GM12878 (cell line): ENCODE data around the gene ARHGEF6. TPM values are rescaled to one million over a fixed set of nuclear protein-coding genes. Genes with fewer than 3 reads are reported as not detected.
"Not testable (repeated sequence)": the region's sequence is repeated elsewhere in the genome, so short reads cannot be mapped to it uniquely, and the experiment has no call there.

Experiments
- ATAC-seq: fragments of 200-7000 bp; cut with Tn5 transposase; 3 replicates; pipeline ENCODE4 v1.9.1; 2020; ENCODE audit warnings: mild to moderate bottlenecking, moderate library complexity
- BruUV-seq: library from RNA; stranded (reverse); fragments of 400-500 nt; replicated peaks from 2 replicates; lab custom pipeline; 2021; lab: Mats Ljungman, UMichigan
- CTCF ChIA-PET: fragments of 300-600 bp; sonication (Branson Sonifier 250); formaldehyde crosslinking; extraction: SDS; loops from one replicate; lab custom pipeline; 2021; ENCODE audit warnings: inconsistent platforms; lab: Yijun Ruan, JAX
- POLR2A ChIA-PET: fragments of 350-600 bp; formaldehyde crosslinking; extraction: SDS; loops from one replicate; lab custom pipeline; 2021; ENCODE audit warnings: inconsistent platforms; lab: Charles Lee
- RAD21 ChIA-PET: fragments of 300-600 bp; sonication (Branson Sonifier 250); formaldehyde crosslinking; loops from one replicate; lab custom pipeline; 2023; ENCODE audit warnings: antibody characterized with exemption; ENCODE audit not compliant: unreplicated experiment; lab: Charles Lee
- SMC1A ChIA-PET: fragments of 300-600 bp; sonication (Branson Sonifier 250); formaldehyde crosslinking; loops from one replicate; lab custom pipeline; 2023; ENCODE audit not compliant: unreplicated experiment, uncharacterized antibody; lab: Charles Lee
- DNase-seq: peaks from one replicate; pipeline ENCODE4 v3.0.0-alpha.2; 2011; ENCODE audit warnings: low read depth, low spot score
- FAIRE-seq: peaks from 3 replicates; lab custom pipeline; 2011; peaks lifted over from hg19 to GRCh38; lab: Jason Lieb, UNC
- H2AFZ ChIP-seq: 2 replicates; pipeline ENCODE4 v1.6.0; 2011; ENCODE audit warnings: low read depth, low read length, control low read depth; ENCODE audit not compliant: control insufficient read depth
- H3K27ac ChIP-seq: 2 replicates; pipeline ENCODE4 v1.5.1; 2011; ENCODE audit warnings: control low read depth; ENCODE audit not compliant: control insufficient read depth, insufficient read depth
- H3K27me3 ChIP-seq, 2 experiments: replicated peaks in 1 of 2; 2 replicates each; pipeline versions ENCODE4 v1.6.0 to v1.6.1; 2011; ENCODE audit warnings: low read length in 1 of 2; ENCODE audit not compliant: control insufficient read depth in 2 of 2, insufficient read depth in 2 of 2
- H3K36me3 ChIP-seq, 2 experiments: 2 replicates each; pipeline ENCODE4 v1.5.1; 2011; ENCODE audit warnings: low read length in 1 of 2; ENCODE audit not compliant: control insufficient read depth in 2 of 2, insufficient read depth in 2 of 2
- H3K4me1 ChIP-seq: 2 replicates; pipeline ENCODE4 v1.6.1; 2011; ENCODE audit warnings: mild to moderate bottlenecking, low read length, moderate library complexity, mixed read lengths; ENCODE audit not compliant: control insufficient read depth, insufficient read depth
- H3K4me2 ChIP-seq: 2 replicates; pipeline ENCODE4 v1.6.0; 2011; ENCODE audit warnings: control low read depth; ENCODE audit not compliant: control insufficient read depth, insufficient read depth
- H3K4me3 ChIP-seq: fragments of 200-600 bp; sonication (generic); 2 replicates; pipeline ENCODE4 v1.5.1; 2016
- H3K79me2 ChIP-seq: 2 replicates; pipeline ENCODE4 v1.6.0; 2011; ENCODE audit warnings: low read length; ENCODE audit not compliant: control insufficient read depth, insufficient read depth
- H3K9ac ChIP-seq: 2 replicates; pipeline ENCODE4 v1.8.0; 2011; ENCODE audit warnings: low read length, control low read depth, mixed read lengths; ENCODE audit not compliant: control insufficient read depth, insufficient read depth
- H3K9me3 ChIP-seq: replicated peaks from 3 replicates; pipeline ENCODE4 v1.5.1; 2011; ENCODE audit warnings: mild to moderate bottlenecking, low read length; ENCODE audit not compliant: control insufficient read depth, insufficient read depth
- H4K20me1 ChIP-seq: 2 replicates; pipeline ENCODE4 v1.6.0; 2011; ENCODE audit not compliant: control insufficient read depth, insufficient read depth
- EP300 ChIP-seq, 2 experiments: fragments of 150-350 bp in 1 of 2; IDR thresholded peaks; 2 replicates each; pipeline ENCODE4 v1.6.1; 2011 to 2012; ENCODE audit warnings: low read depth in 2 of 2, low read length in 2 of 2, borderline replicate concordance in 1 of 2, improper control_type of control experiment in 1 of 2, inconsistent platforms in 1 of 2; ENCODE audit not compliant: control insufficient read depth in 1 of 2
- IKZF2 ChIP-seq, 2 experiments: fragments of 450-650 bp; IDR thresholded peaks; 2 replicates each; pipeline ENCODE4 v1.6.1; 2017; ENCODE audit warnings: mild to moderate bottlenecking in 2 of 2, moderate library complexity in 2 of 2
- PBX3 ChIP-seq: IDR thresholded peaks from 2 replicates; pipeline ENCODE4 v1.6.1; 2011; ENCODE audit warnings: mild to moderate bottlenecking, low read depth, low read length, moderate library complexity; ENCODE audit not compliant: insufficient replicate concordance
- SMC3 ChIP-seq: IDR thresholded peaks from 2 replicates; pipeline ENCODE4 v1.6.1; 2011; ENCODE audit warnings: low read length, improper control_type of control experiment, borderline replicate concordance
- ZNF217 ChIP-seq: fragments of 450-650 bp; IDR thresholded peaks from 2 replicates; pipeline ENCODE4 v1.6.1; 2017; ENCODE audit warnings: antibody characterized with exemption, mild to moderate bottlenecking
- ZNF687 ChIP-seq: fragments of 450-650 bp; IDR thresholded peaks from 2 replicates; pipeline ENCODE4 v1.6.1; 2017; ENCODE audit warnings: mild to moderate bottlenecking, moderate library complexity
- WGBS: methylation state at CpG from one replicate; pipeline ENCODE4 v1.1.6; 2016; ENCODE audit warnings: low lambda C conversion rate; ENCODE audit not compliant: insufficient replicate concordance, insufficient coverage; ENCODE audit errors: missing lambda C conversion rate; 5-methylcytosine and 5-hydroxymethylcytosine counted together
- in situ Hi-C: fragments of 300-500 bp; cut with MboI; formaldehyde crosslinking; loops from 9 replicates; pipeline ENCODE4 v1.14.3; 2018; ENCODE audit warnings: mixed read lengths
- intact Hi-C: fragments of 100-400 bp; cut with micrococcal nuclease; formaldehyde crosslinking; loops from one replicate; pipeline ENCODE4 v1.14.2; 2022; ENCODE audit not compliant: unreplicated experiment
- polyA plus RNA-seq, 11 experiments: library from polyadenylated mRNA; depleted of rRNA in 4 of 11; unstranded in 6 of 11; stranded (reverse) in 5 of 11; fragments of >200 nt; fragmentation: Nextera tagmentation in 4 of 11; fragmentation: Illumina TruSeq in 1 of 11; extraction: Ambion mirVana in 4 of 11; extraction: Trizol in 1 of 11; gene quantifications; 1 replicate in 1 of 11; 2 replicates in 10 of 11; pipeline versions ENCODE4 v1.2.1 to v1.2.3, GENCODE V29; 2011 to 2016; ENCODE audit warnings: inconsistent platforms in 2 of 11, missing spikeins in 2 of 11, low read depth in 1 of 11
- total RNA-seq, 4 experiments: library from RNA; depleted of rRNA in 3 of 4; stranded (reverse); fragments of >200 nt in 3 of 4; fragmentation: Illumina TruSeq in 1 of 4; extraction: Trizol in 1 of 4; gene quantifications; 2 replicates each; pipeline versions ENCODE4 v1.2.1 to v1.2.3, GENCODE V29; 2013 to 2021

ARHGEF6 gene
- total and polyA plus RNA-seq, 10 of the 15 experiments (the other 5 are each of a cell fraction or from before 2014, with no cell fraction given) = 5.4 to 29.7 (median 18.0) TPM

- H3K4me1 ChIP-seq, H3K9me3 ChIP-seq, SMC1A ChIA-PET, CTCF ChIA-PET, FAIRE-seq, H4K20me1 ChIP-seq, H3K27ac ChIP-seq, BruUV-seq, H3K79me2 ChIP-seq, DNase-seq, in situ Hi-C loops, H3K4me2 ChIP-seq, H3K27me3 ChIP-seq, RAD21 ChIA-PET, intact Hi-C loops, ATAC-seq, H3K36me3 ChIP-seq, H2AFZ ChIP-seq, H3K9ac ChIP-seq, H3K4me3 ChIP-seq: not testable (repeated sequence)
- POLR2A ChIA-PET = interaction anchor here (1.1 kb wide), 1 partner anchor 9 kb away, joined by 3 read pairs; no protein-coding TSS in a partner anchor
- WGBS = 72% methylated on average over 3 of the region's 3 CpGs
Measured at GRCh38 chrX:136794660-136795059, 13.9 kb upstream of the ARHGEF6 start.

GRCh38 chrX:136794080-136794479 is 13.3 kb upstream of the ARHGEF6 start:
- in situ Hi-C loops = no loop called here
- 64% methylated on average over 1 of the region's 1 CpG for WGBS
- no peak for FAIRE-seq
- DNase-seq = no peak
- SMC1A ChIA-PET = no interaction called here
- TF ChIP-seq EP300 (IDR thresholded peaks at IDR 0.05; ENCODE audit: borderline replicate concordance in 1 of 2, control insufficient read depth in 1 of 2, low read depth in 2 of 2, low read length in 2 of 2) (no peak), ZNF687 (no peak), ZNF217 (no peak), PBX3 (no peak), IKZF2 (IDR thresholded peaks at IDR 0.05) (no peak), SMC3 (no peak)
- Histone ChIP-seq H3K27ac (no peak overlapping the region), H3K79me2 (no peaks in the 10 kb centered on the region), H3K4me1 (no peaks in the 10 kb centered on the region), H3K4me3 (no peak overlapping the region), H3K9me3 (no peaks in the 10 kb centered on the region), H3K27me3 (no peaks in the 10 kb centered on the region), H2AFZ (no peak overlapping the region), H3K9ac (no peak overlapping the region), H3K36me3 (no peaks in the 10 kb centered on the region), H3K4me2 (no peak overlapping the region), H4K20me1 (no peaks in the 10 kb centered on the region)
- RAD21 ChIA-PET = no interaction called here
- BruUV-seq = no TSS peak
- intact Hi-C loops = no loop called here
- no peak for ATAC-seq
- POLR2A ChIA-PET = interaction anchor here (1.1 kb wide), 1 partner anchor 9 kb away, joined by 3 read pairs; no protein-coding TSS in a partner anchor
- CTCF ChIA-PET = no interaction called here
